Astrocyte (in vitro differentiated cells and primary cell): ENCODE results near the gene MVD. TPM values are rescaled to one million over a fixed set of nuclear protein-coding genes. Genes with fewer than 3 reads are reported as not detected.

Source experiments
- DNase-seq: peaks from one replicate; pipeline ENCODE4 v3.0.0-alpha.2; 2010; ENCODE audit warnings: low read depth
- FAIRE-seq: peaks from 2 replicates; lab custom pipeline; 2011; peaks lifted over from hg19 to GRCh38; lab: Jason Lieb, UNC
- H2AFZ ChIP-seq: 2 replicates; pipeline ENCODE4 v1.6.0; 2012; ENCODE audit warnings: low read depth, low read length, inconsistent platforms
- H3K27ac ChIP-seq: 2 replicates; pipeline ENCODE4 v1.5.1; 2011; ENCODE audit warnings: low read depth, low read length, inconsistent platforms
- H3K27me3 ChIP-seq: 2 replicates; pipeline ENCODE4 v1.6.0; 2011; ENCODE audit warnings: low read length, inconsistent platforms; ENCODE audit not compliant: insufficient read depth
- H3K36me3 ChIP-seq: 2 replicates; pipeline ENCODE4 v1.5.1; 2011; ENCODE audit warnings: low read length, inconsistent platforms; ENCODE audit not compliant: insufficient read depth
- H3K4me1 ChIP-seq: 2 replicates; pipeline ENCODE4 v1.5.1; 2011; ENCODE audit warnings: low read length, inconsistent platforms; ENCODE audit not compliant: insufficient read depth
- H3K4me2 ChIP-seq: 2 replicates; pipeline ENCODE4 v1.6.0; 2012; ENCODE audit warnings: low read length, inconsistent platforms
- H3K4me3 ChIP-seq: 2 replicates; pipeline ENCODE4 v1.5.1; 2011; ENCODE audit warnings: low read depth, mild to moderate bottlenecking, low read length, inconsistent platforms; ENCODE audit not compliant: insufficient read depth
- H3K79me2 ChIP-seq: 2 replicates; pipeline ENCODE4 v1.6.0; 2012; ENCODE audit warnings: mild to moderate bottlenecking, low read length, inconsistent platforms; ENCODE audit not compliant: insufficient read depth
- H3K9ac ChIP-seq: 2 replicates; pipeline ENCODE4 v1.6.0; 2012; ENCODE audit warnings: mild to moderate bottlenecking, low read length, inconsistent platforms
- H3K9me3 ChIP-seq: 2 replicates; pipeline ENCODE4 v1.5.1; 2012; ENCODE audit warnings: low read depth, mild to moderate bottlenecking, low read length, inconsistent platforms; ENCODE audit not compliant: insufficient read depth
- H4K20me1 ChIP-seq: 2 replicates; pipeline ENCODE4 v1.6.0; 2012; ENCODE audit warnings: low read length, inconsistent platforms; ENCODE audit not compliant: insufficient read depth
- H3K27ac Mint-ChIP-seq: one replicate; pipeline ENCODE4 v1.8.0; 2021; ENCODE audit warnings: mild to moderate bottlenecking, mixed read lengths; ENCODE audit not compliant: unreplicated experiment
- H3K27me3 Mint-ChIP-seq: one replicate; pipeline ENCODE4 v1.8.0; 2021; ENCODE audit warnings: low read depth, mixed read lengths; ENCODE audit not compliant: unreplicated experiment
- H3K36me3 Mint-ChIP-seq: one replicate; pipeline ENCODE4 v1.8.0; 2021; ENCODE audit warnings: low read depth, mixed read lengths; ENCODE audit not compliant: unreplicated experiment
- H3K4me1 Mint-ChIP-seq: one replicate; pipeline ENCODE4 v1.8.0; 2021; ENCODE audit warnings: low read depth, mixed read lengths; ENCODE audit not compliant: unreplicated experiment
- H3K4me3 Mint-ChIP-seq: one replicate; pipeline ENCODE4 v1.8.0; 2021; ENCODE audit warnings: mild to moderate bottlenecking, moderate library complexity, mixed read lengths; ENCODE audit not compliant: unreplicated experiment
- H3K9me3 Mint-ChIP-seq: one replicate; pipeline ENCODE4 v1.8.0; 2021; ENCODE audit warnings: mild to moderate bottlenecking, mixed read lengths; ENCODE audit not compliant: unreplicated experiment
- EZH2 ChIP-seq: IDR thresholded peaks from 2 replicates; pipeline ENCODE4 v1.6.1; 2012; ENCODE audit warnings: mild to moderate bottlenecking, low read length, inconsistent platforms; ENCODE audit not compliant: insufficient read depth
- total RNA-seq: library from RNA; stranded (reverse); gene quantifications from 2 replicates; pipeline ENCODE4 v1.2.1, GENCODE V29; 2021
- TF ChIP-seq, protein P1 (sequence below): IDR thresholded peaks from 2 replicates; pipeline ENCODE4 v1.5.1; 2011; ENCODE audit warnings: low read depth, mild to moderate bottlenecking, inconsistent platforms, low read length, moderate library complexity; ENCODE audit not compliant: insufficient read depth

The MVD gene
- total RNA-seq, 1 donor from 2014 or later: 63.9 TPM

DNA sequence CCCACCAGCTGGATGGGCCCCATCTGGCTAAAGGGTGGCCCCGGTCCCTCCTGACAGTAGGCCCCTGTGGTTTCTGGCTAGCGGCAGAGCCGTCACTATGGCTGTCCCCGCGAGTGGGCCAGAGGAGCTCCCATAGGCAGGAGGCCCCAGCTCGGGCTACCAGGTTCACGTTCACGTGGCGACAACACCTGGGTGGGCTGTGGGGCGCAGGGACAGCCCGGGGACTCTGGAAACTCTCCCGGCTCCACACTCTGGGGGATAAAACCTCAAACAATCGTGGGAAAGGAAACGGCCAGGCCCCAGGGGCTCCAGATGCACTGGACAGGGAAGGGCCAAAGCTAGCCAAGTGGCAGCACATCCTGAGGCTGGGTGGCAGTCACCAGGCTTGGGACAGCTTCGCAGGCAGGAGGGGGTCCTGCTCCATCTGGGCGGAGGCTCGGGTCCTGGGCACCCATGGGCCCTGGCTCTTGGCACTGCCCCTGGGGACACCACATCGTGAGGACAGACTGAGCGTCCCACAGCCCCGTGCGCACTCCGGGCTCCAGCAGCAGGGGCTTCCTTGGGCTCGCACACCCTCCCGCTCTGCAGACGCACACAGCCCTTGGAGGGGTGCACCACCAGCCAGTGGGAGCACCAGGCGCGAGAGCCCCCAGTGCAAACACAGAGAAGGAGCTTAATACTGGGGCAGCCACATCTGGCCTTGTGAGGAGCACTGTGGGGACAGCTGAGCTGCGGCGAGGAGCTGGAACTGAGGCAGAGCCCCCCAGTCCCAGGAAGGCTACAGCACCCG is 38.9 kb upstream of the MVD start:
- Mint-ChIP-seq H3K4me1 (peaks cover 8% of the 10 kb centered on the region), H3K27ac (no peak overlapping the region), H3K27me3 (no peaks in the 10 kb centered on the region), H3K36me3 (peaks cover 6% of the 10 kb centered on the region), H3K9me3 (no peaks in the 10 kb centered on the region), H3K4me3 (no peak overlapping the region)
- Histone ChIP-seq H3K36me3 (no peaks in the 10 kb centered on the region), H3K9ac (no peak overlapping the region), H2AFZ (no peak overlapping the region), H4K20me1 (peaks cover 19% of the 10 kb centered on the region), H3K27me3 (no peaks in the 10 kb centered on the region), H3K4me3 (no peak overlapping the region), H3K4me1 (peaks cover 32% of the 10 kb centered on the region), H3K79me2 (peaks cover 57% of the 10 kb centered on the region), H3K27ac (no peak overlapping the region), H3K9me3 (no peaks in the 10 kb centered on the region), H3K4me2 (peak overlapping the region; percentile 73)
- TF ChIP-seq EZH2: no peak
- DNase-seq: no peak
- no peak for FAIRE-seq

- Histone ChIP-seq H3K4me3 (no peak overlapping the region), H2AFZ (peak overlapping the region; percentile 62), H3K27ac (peak overlapping the region; percentile 60), H3K36me3 (no peaks in the 10 kb centered on the region), H3K4me2 (peak overlapping the region; percentile 73), H3K79me2 (peaks cover 53% of the 10 kb centered on the region), H3K9me3 (no peaks in the 10 kb centered on the region), H4K20me1 (peaks cover 19% of the 10 kb centered on the region), H3K27me3 (no peaks in the 10 kb centered on the region), H3K4me1 (peaks cover 32% of the 10 kb centered on the region), H3K9ac (peak overlapping the region; percentile 34)
- Mint-ChIP-seq H3K9me3 (no peaks in the 10 kb centered on the region), H3K27ac (no peak overlapping the region), H3K4me1 (peaks cover 8% of the 10 kb centered on the region), H3K4me3 (no peak overlapping the region), H3K36me3 (peaks cover 8% of the 10 kb centered on the region), H3K27me3 (no peaks in the 10 kb centered on the region)
- DNase-seq (peak; percentile 84), FAIRE-seq (no peak)
- no peak for TF ChIP-seq EZH2
- TF ChIP-seq, protein P1, sequence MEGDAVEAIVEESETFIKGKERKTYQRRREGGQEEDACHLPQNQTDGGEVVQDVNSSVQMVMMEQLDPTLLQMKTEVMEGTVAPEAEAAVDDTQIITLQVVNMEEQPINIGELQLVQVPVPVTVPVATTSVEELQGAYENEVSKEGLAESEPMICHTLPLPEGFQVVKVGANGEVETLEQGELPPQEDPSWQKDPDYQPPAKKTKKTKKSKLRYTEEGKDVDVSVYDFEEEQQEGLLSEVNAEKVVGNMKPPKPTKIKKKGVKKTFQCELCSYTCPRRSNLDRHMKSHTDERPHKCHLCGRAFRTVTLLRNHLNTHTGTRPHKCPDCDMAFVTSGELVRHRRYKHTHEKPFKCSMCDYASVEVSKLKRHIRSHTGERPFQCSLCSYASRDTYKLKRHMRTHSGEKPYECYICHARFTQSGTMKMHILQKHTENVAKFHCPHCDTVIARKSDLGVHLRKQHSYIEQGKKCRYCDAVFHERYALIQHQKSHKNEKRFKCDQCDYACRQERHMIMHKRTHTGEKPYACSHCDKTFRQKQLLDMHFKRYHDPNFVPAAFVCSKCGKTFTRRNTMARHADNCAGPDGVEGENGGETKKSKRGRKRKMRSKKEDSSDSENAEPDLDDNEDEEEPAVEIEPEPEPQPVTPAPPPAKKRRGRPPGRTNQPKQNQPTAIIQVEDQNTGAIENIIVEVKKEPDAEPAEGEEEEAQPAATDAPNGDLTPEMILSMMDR: no peak
Observed at GRCh38 chr16:88700636-88701482, 38.0 kb upstream of the MVD start.

DNA sequence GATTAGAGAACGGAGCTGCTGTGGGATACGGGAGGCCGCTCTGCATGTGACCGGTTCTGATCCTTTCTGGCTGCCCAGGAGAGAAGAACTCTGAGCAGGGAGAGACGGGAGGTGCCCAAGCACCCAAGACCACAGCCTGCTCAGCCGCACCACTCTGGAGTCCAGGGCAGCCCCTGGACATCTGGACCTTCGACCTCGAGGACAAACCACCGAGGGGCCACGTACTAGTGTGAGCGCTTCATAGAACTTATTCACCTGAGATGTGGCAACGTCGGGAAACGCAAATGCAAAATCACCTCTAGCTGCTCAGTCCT is 37.4 kb upstream of the MVD start:
- Histone ChIP-seq H2AFZ (no peak overlapping the region), H3K36me3 (no peaks in the 10 kb centered on the region), H3K79me2 (peaks cover 47% of the 10 kb centered on the region), H3K4me3 (no peak overlapping the region), H4K20me1 (peaks cover 16% of the 10 kb centered on the region), H3K9me3 (no peaks in the 10 kb centered on the region), H3K27me3 (no peaks in the 10 kb centered on the region), H3K4me1 (peaks cover 28% of the 10 kb centered on the region), H3K9ac (peak overlapping the region; percentile 34), H3K4me2 (peak overlapping the region; percentile 73), H3K27ac (peak overlapping the region; percentile 60)
- Mint-ChIP-seq H3K4me1 (peaks cover 8% of the 10 kb centered on the region), H3K9me3 (no peaks in the 10 kb centered on the region), H3K4me3 (no peak overlapping the region), H3K36me3 (peaks cover 8% of the 10 kb centered on the region), H3K27ac (no peak overlapping the region), H3K27me3 (no peaks in the 10 kb centered on the region)
- TF ChIP-seq, protein P1: no peak
- TF ChIP-seq EZH2: no peak
- FAIRE-seq: no peak
- DNase-seq: no peak
